ENCODE results near the gene PPP3R1.

DNA sequence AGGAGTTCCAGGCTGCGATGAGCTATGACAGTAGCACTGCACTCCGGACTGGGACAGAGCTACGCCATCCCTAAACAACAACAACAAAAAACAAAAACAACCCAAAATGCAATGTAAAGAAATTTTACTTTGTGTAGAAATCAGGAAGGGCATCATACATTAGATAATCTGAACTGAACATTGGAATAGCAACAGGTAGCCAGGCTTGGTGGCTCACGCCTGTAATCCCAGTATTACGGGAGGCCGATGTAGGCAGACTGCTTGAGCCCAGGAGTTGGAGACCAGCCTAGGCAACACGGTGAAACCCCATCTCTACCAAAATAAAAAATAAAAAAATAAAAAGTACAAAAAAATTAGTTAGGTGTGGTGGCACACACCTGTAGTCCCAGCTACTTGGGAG is 96.7 kb downstream of the PPP3R1 start:
- TF ChIP-seq, protein P1, sequence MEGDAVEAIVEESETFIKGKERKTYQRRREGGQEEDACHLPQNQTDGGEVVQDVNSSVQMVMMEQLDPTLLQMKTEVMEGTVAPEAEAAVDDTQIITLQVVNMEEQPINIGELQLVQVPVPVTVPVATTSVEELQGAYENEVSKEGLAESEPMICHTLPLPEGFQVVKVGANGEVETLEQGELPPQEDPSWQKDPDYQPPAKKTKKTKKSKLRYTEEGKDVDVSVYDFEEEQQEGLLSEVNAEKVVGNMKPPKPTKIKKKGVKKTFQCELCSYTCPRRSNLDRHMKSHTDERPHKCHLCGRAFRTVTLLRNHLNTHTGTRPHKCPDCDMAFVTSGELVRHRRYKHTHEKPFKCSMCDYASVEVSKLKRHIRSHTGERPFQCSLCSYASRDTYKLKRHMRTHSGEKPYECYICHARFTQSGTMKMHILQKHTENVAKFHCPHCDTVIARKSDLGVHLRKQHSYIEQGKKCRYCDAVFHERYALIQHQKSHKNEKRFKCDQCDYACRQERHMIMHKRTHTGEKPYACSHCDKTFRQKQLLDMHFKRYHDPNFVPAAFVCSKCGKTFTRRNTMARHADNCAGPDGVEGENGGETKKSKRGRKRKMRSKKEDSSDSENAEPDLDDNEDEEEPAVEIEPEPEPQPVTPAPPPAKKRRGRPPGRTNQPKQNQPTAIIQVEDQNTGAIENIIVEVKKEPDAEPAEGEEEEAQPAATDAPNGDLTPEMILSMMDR (IDR thresholded peaks at IDR 0.05): no peak
- no peak for TF ChIP-seq POLR2A (IDR thresholded peaks at IDR 0.05)

Measured in tibial nerve (tissue), 3 donors.